Loucy (cell line): Measurements from ENCODE around the gene COL12A1.

ENCODE experiments used
- EZH2phosphoT487 ChIP-seq: fragments of 200-600 bp; IDR thresholded peaks from 2 replicates; pipeline ENCODE4 v1.6.1; 2018; ENCODE audit warnings: antibody characterized with exemption, mild to moderate bottlenecking, moderate library complexity, borderline replicate concordance
- TF ChIP-seq, protein P1 (sequence below): fragments of 200-600 bp; sonication (generic); conservative IDR thresholded peaks from 2 replicates; pipeline ENCODE4 v1.5.1; 2014; ENCODE audit warnings: mild to moderate bottlenecking, antibody characterized with exemption, low read length

- TF ChIP-seq EZH2phosphoT487: no peak
- TF ChIP-seq, protein P1, sequence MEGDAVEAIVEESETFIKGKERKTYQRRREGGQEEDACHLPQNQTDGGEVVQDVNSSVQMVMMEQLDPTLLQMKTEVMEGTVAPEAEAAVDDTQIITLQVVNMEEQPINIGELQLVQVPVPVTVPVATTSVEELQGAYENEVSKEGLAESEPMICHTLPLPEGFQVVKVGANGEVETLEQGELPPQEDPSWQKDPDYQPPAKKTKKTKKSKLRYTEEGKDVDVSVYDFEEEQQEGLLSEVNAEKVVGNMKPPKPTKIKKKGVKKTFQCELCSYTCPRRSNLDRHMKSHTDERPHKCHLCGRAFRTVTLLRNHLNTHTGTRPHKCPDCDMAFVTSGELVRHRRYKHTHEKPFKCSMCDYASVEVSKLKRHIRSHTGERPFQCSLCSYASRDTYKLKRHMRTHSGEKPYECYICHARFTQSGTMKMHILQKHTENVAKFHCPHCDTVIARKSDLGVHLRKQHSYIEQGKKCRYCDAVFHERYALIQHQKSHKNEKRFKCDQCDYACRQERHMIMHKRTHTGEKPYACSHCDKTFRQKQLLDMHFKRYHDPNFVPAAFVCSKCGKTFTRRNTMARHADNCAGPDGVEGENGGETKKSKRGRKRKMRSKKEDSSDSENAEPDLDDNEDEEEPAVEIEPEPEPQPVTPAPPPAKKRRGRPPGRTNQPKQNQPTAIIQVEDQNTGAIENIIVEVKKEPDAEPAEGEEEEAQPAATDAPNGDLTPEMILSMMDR: no peak
Measured at GRCh38 chr6:75170691-75171560, 34.9 kb downstream of the COL12A1 start.
